CD14-positive monocyte (primary cell): Measurements from ENCODE around the gene KL. TPM values are rescaled to one million over a fixed set of nuclear protein-coding genes. Genes with fewer than 3 reads are reported as not detected.

ENCODE experiments used
- DNase-seq, 3 donors: peaks; one replicate each; pipeline ENCODE4 v3.0.0-alpha.2; 2011 to 2022
- H2AFZ ChIP-seq: 2 replicates; pipeline ENCODE4 v1.6.0; 2012; ENCODE audit warnings: mild to moderate bottlenecking, low read depth, low read length, inconsistent platforms; ENCODE audit not compliant: insufficient read depth, poor library complexity, severe bottlenecking
- H3K27ac ChIP-seq, 2 donors: 1 replicate in 1 of 2; 2 replicates in 1 of 2; pipeline ENCODE4 v1.5.1; 2012 to 2013; ENCODE audit warnings: low read length in 2 of 2, control low read depth in 1 of 2, inconsistent platforms in 1 of 2, low read depth in 1 of 2, mild to moderate bottlenecking in 1 of 2
- H3K27me3 ChIP-seq, 2 donors: one replicate each; pipeline versions ENCODE4 v1.6.0 to v1.6.1; 2011 to 2013; ENCODE audit warnings: low read length in 2 of 2; ENCODE audit not compliant: control insufficient read depth in 2 of 2, insufficient read depth in 2 of 2
- H3K36me3 ChIP-seq, 2 donors: replicated peaks in 1 of 2; 1 replicate in 1 of 2; 2 replicates in 1 of 2; pipeline versions ENCODE4 v1.5.1 to v1.6.1; 2012 to 2013; ENCODE audit warnings: low read length in 2 of 2, control low read depth in 1 of 2, inconsistent platforms in 1 of 2, mild to moderate bottlenecking in 1 of 2; ENCODE audit not compliant: insufficient read depth in 2 of 2, control insufficient read depth in 1 of 2
- H3K4me1 ChIP-seq, 2 donors: 1 replicate in 1 of 2; 2 replicates in 1 of 2; pipeline versions ENCODE4 v1.5.1 to v1.6.1; 2012 to 2013; ENCODE audit warnings: low read length in 2 of 2, control low read depth in 1 of 2, inconsistent platforms in 1 of 2, mild to moderate bottlenecking in 1 of 2, moderate library complexity in 1 of 2; ENCODE audit not compliant: insufficient read depth in 2 of 2, control insufficient read depth in 1 of 2
- H3K4me2 ChIP-seq: replicated peaks from 2 replicates; pipeline ENCODE3; 2012; ENCODE audit warnings: low read length, moderate library complexity, mild to moderate bottlenecking; ENCODE audit not compliant: poor library complexity, severe bottlenecking; ENCODE audit errors: extremely low read depth
- H3K4me3 ChIP-seq, 3 experiments: fragments of 200-600 bp in 1 of 3; sonication (generic) in 1 of 3; replicated peaks in 1 of 3; 1 replicate in 2 of 3; 2 replicates in 1 of 3; pipeline ENCODE4 v1.5.1; 2011 to 2013; ENCODE audit warnings: low read length in 3 of 3, mild to moderate bottlenecking in 3 of 3, control low read depth in 2 of 3, low read depth in 2 of 3, inconsistent platforms in 1 of 3, moderate library complexity in 1 of 3
- H3K79me2 ChIP-seq: 2 replicates; pipeline ENCODE4 v1.6.0; 2012; ENCODE audit warnings: mild to moderate bottlenecking, control low read depth, inconsistent platforms, low read length, moderate library complexity; ENCODE audit not compliant: insufficient read depth
- H3K9ac ChIP-seq: 2 replicates; pipeline ENCODE4 v1.6.0; 2017; ENCODE audit warnings: low read length, mild to moderate bottlenecking; ENCODE audit not compliant: insufficient read depth, poor library complexity, severe bottlenecking
- H3K9me3 ChIP-seq, 2 donors: replicated peaks in 1 of 2; 1 replicate in 1 of 2; 2 replicates in 1 of 2; pipeline versions ENCODE4 v1.5.1 to v1.6.1; 2012 to 2013; ENCODE audit warnings: low read length in 2 of 2, control low read depth in 1 of 2; ENCODE audit not compliant: control insufficient read depth in 1 of 2, insufficient read depth in 1 of 2
- H4K20me1 ChIP-seq: 2 replicates; pipeline ENCODE4 v1.6.0; 2012; ENCODE audit warnings: mild to moderate bottlenecking, low read length, control low read depth, moderate library complexity; ENCODE audit not compliant: insufficient read depth
- H3K27ac Mint-ChIP-seq, 7 donors: one replicate each; pipeline ENCODE4 v1.8.0; 2020; ENCODE audit warnings: mild to moderate bottlenecking in 7 of 7, mixed read lengths in 7 of 7, moderate library complexity in 6 of 7, inconsistent platforms in 2 of 7
- H3K27me3 Mint-ChIP-seq, 3 donors: one replicate each; pipeline ENCODE4 v1.8.0; 2021 to 2022; ENCODE audit warnings: low read depth in 3 of 3, mild to moderate bottlenecking in 3 of 3, mixed read lengths in 3 of 3, moderate library complexity in 3 of 3, inconsistent platforms in 1 of 3
- H3K36me3 Mint-ChIP-seq, 2 donors: one replicate each; pipeline ENCODE4 v1.8.0; 2020; ENCODE audit warnings: mixed read lengths in 2 of 2, inconsistent platforms in 1 of 2, mild to moderate bottlenecking in 1 of 2
- H3K4me1 Mint-ChIP-seq: one replicate; pipeline ENCODE4 v1.8.0; 2020; ENCODE audit warnings: mild to moderate bottlenecking, mixed read lengths
- H3K4me3 Mint-ChIP-seq, 2 donors: one replicate each; pipeline ENCODE4 v1.8.0; 2020; ENCODE audit warnings: mild to moderate bottlenecking in 2 of 2, mixed read lengths in 2 of 2, moderate library complexity in 1 of 2
- H3K9me3 Mint-ChIP-seq, 7 donors: one replicate each; pipeline ENCODE4 v1.8.0; 2020 to 2022; ENCODE audit warnings: mixed read lengths in 7 of 7, mild to moderate bottlenecking in 6 of 7, moderate library complexity in 6 of 7, inconsistent platforms in 2 of 7
- WGBS: methylation state at CpG from one replicate; pipeline ENCODE4 v1.1.5; 2013; ENCODE audit warnings: missing lambda C conversion rate; ENCODE audit not compliant: insufficient coverage; 5-methylcytosine and 5-hydroxymethylcytosine counted together
- intact Hi-C, 2 donors: fragments of 100-400 bp; cut with micrococcal nuclease; formaldehyde crosslinking; loops; one replicate each; pipeline versions ENCODE4 v1.15.0 to v1.15.1; 2023
- polyA plus RNA-seq, 3 donors: library from polyadenylated mRNA; depleted of rRNA in 1 of 3; unstranded in 2 of 3; stranded (reverse) in 1 of 3; fragments of 300-500 nt in 2 of 3; fragments of >200 nt in 1 of 3; fragmentation: Illumina TruSeq in 2 of 3; gene quantifications; 1 replicate in 2 of 3; 2 replicates in 1 of 3; pipeline ENCODE4 v1.2.3, GENCODE V29; 2012 to 2021
- TF ChIP-seq, protein P1 (sequence below): fragments of 200-600 bp; IDR thresholded peaks from one replicate; pipeline ENCODE4 v1.8.0; 2022; ENCODE audit warnings: antibody characterized with exemption, mild to moderate bottlenecking

KL gene
- polyA plus RNA-seq, 3 donors = 0.24 to 1.4 (median 0.75) TPM

DNA sequence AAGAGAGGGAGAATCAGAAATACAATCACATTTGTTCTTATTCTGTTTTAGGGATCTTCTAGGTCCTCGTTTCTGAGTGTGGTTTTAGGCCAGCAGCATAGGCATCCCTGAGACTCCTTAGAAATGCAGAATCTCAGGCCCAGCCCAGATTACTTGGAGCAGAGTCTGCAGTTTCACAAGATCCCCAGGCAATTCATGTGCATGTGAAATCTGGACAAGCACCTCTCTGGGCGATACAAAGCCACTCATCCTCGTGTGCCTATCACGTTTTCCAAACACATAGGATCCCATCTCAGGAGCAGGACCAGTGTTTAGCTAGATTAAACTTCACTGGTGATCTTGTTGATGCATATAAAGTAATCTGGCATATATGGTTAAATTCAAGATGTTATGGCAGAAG, 87.2 kb downstream of the KL start:
- H3K4me3 Mint-ChIP-seq = no peak overlapping the region
- no peak overlapping the region for H3K9ac ChIP-seq
- H3K9me3 Mint-ChIP-seq = peaks cover 0 to 7% (median 3%) of the 10 kb centered on the region in 7 donors
- H3K4me1 ChIP-seq = peaks cover 14 to 16% of the 10 kb centered on the region in 2 donors
- DNase-seq = no peak
- WGBS = no CpG with 5 or more reads among the region's 4 CpGs
- TF ChIP-seq, protein P1, sequence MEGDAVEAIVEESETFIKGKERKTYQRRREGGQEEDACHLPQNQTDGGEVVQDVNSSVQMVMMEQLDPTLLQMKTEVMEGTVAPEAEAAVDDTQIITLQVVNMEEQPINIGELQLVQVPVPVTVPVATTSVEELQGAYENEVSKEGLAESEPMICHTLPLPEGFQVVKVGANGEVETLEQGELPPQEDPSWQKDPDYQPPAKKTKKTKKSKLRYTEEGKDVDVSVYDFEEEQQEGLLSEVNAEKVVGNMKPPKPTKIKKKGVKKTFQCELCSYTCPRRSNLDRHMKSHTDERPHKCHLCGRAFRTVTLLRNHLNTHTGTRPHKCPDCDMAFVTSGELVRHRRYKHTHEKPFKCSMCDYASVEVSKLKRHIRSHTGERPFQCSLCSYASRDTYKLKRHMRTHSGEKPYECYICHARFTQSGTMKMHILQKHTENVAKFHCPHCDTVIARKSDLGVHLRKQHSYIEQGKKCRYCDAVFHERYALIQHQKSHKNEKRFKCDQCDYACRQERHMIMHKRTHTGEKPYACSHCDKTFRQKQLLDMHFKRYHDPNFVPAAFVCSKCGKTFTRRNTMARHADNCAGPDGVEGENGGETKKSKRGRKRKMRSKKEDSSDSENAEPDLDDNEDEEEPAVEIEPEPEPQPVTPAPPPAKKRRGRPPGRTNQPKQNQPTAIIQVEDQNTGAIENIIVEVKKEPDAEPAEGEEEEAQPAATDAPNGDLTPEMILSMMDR = no peak
- H3K27me3 ChIP-seq = no peaks in the 10 kb centered on the region
- H3K27ac Mint-ChIP-seq = no peak overlapping the region
- no peak overlapping the region for H3K27ac ChIP-seq
- H3K4me3 ChIP-seq = no peak overlapping the region
- no peak overlapping the region for H3K4me2 ChIP-seq
- H3K4me1 Mint-ChIP-seq = peaks cover 17% of the 10 kb centered on the region
- H3K36me3 ChIP-seq = no peaks in the 10 kb centered on the region
- no peaks in the 10 kb centered on the region for H4K20me1 ChIP-seq
- H3K27me3 Mint-ChIP-seq = peaks cover 0 to 4% (median 1%) of the 10 kb centered on the region in 3 donors
- intact Hi-C loops = no loop called here
- no peak overlapping the region for H2AFZ ChIP-seq
- peaks cover under 1 to 5% of the 10 kb centered on the region in 2 donors for H3K9me3 ChIP-seq
- no peaks in the 10 kb centered on the region for H3K79me2 ChIP-seq
- H3K36me3 Mint-ChIP-seq = peaks cover 0 to 2% of the 10 kb centered on the region in 2 donors

DNA sequence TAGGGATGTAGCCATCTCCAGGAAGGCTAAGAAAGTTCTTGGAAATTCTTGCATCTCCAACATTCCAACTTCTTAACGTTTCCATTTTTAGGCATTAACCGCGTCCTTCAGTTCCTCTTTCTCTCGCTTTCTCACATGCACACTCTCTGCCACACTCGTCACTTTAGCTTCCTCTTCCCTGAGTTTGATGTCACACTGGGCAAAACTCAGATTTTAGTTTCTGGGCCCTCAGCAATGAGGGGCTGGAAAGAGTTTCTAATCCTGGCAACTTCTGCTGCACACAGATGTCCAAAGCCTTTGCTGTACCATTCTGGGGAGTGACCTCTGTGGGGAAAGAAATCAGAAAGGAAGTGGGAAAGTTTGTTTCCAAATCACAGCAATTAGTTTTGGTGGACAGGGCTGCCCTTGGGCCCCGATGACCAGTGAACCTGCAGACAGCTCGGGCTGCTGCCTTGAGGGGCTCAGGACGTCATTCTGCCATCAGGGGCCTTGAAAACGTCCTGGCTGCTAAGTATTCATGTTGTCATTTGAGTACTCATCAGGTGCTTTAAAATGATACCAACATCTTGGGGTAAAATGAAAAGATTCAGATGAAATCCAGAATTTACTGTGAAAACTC, 89.3 kb downstream of the KL start:
- WGBS = 35% methylated on average over 9 of the region's 9 CpGs
- TF ChIP-seq, protein P1 = no peak

More for the DNA sequence above, 89.3 kb downstream of the KL start:
- Histone ChIP-seq H3K27ac (peak overlapping the region; percentile 42 to 68), H3K9me3 (no peaks in the 10 kb centered on the region), H3K4me2 (peak overlapping the region; percentile 33), H3K4me1 (peaks cover 33 to 37% of the 10 kb centered on the region in 2 donors), H4K20me1 (no peaks in the 10 kb centered on the region), H3K27me3 (no peaks in the 10 kb centered on the region), H3K4me3 (no peak overlapping the region), H3K36me3 (no peaks in the 10 kb centered on the region), H2AFZ (no peak overlapping the region), H3K79me2 (no peaks in the 10 kb centered on the region), H3K9ac (no peak overlapping the region)
- H3K27ac Mint-ChIP-seq = peak overlapping the region; percentile 15 to 93 (median 89)
- peaks cover 0 to 4% (median 0%) of the 10 kb centered on the region in 3 donors for H3K27me3 Mint-ChIP-seq
- H3K4me1 Mint-ChIP-seq = peaks cover 36% of the 10 kb centered on the region
- peak overlapping the region; percentile 37 to 69 for H3K4me3 Mint-ChIP-seq
- DNase-seq = peak; percentile 51 to 62 (median 51)
- intact Hi-C loops = no loop called here
- peaks cover 0 to 3% (median 0%) of the 10 kb centered on the region in 7 donors for H3K9me3 Mint-ChIP-seq
- peaks cover 0 to 2% of the 10 kb centered on the region in 2 donors for H3K36me3 Mint-ChIP-seq
